NCI-H1417 treated with DMSO at 0.1 percent for 48 hours (cell line): ENCODE results near the gene ELMO1.
A peak's percentile ranks its signal among the peaks of the same experiment; 100 is the strongest.

Experiments used
- DNase-seq: peaks from one replicate; lab custom pipeline; 2025; lab: John Stamatoyannopoulos, UW

The ELMO1 gene

GRCh38 chr7:37119296-37119860 lies 329.3 kb downstream of the ELMO1 start:
- no peak for DNase-seq

- no peak for DNase-seq
These were observed 330.7 kb downstream of the ELMO1 start for GRCh38 chr7:37118004-37118403.

- no peak for DNase-seq
These were observed 331.4 kb downstream of the ELMO1 start for GRCh38 chr7:37117292-37117691.

GRCh38 chr7:37116093-37116701 lies 332.5 kb downstream of the ELMO1 start:
- no peak for DNase-seq

- DNase-seq = no peak
These were observed 334.9 kb downstream of the ELMO1 start for GRCh38 chr7:37113661-37114355.

GRCh38 chr7:37112876-37113275 lies 335.8 kb downstream of the ELMO1 start:
- no peak for DNase-seq

- no peak for DNase-seq
These were observed 336.4 kb downstream of the ELMO1 start for GRCh38 chr7:37112218-37112617.

GRCh38 chr7:37111459-37111858 lies 337.2 kb downstream of the ELMO1 start:
- no peak for DNase-seq

GRCh38 chr7:37110660-37111424 lies 337.8 kb downstream of the ELMO1 start:
- no peak for DNase-seq

- no peak for DNase-seq
These were observed 338.8 kb downstream of the ELMO1 start for GRCh38 chr7:37109843-37110242.

GRCh38 chr7:37109016-37109683 lies 339.5 kb downstream of the ELMO1 start:
- DNase-seq = no peak

- DNase-seq = no peak
These were observed 340.0 kb downstream of the ELMO1 start for GRCh38 chr7:37108615-37109014.

- DNase-seq = no peak
These were observed 341.5 kb downstream of the ELMO1 start for GRCh38 chr7:37107047-37107750.

GRCh38 chr7:37105762-37106161 lies 342.9 kb downstream of the ELMO1 start:
- no peak for DNase-seq

GRCh38 chr7:37104822-37105518 lies 343.7 kb downstream of the ELMO1 start:
- peak; percentile 92 for DNase-seq

- no peak for DNase-seq
These were observed 346.0 kb downstream of the ELMO1 start for GRCh38 chr7:37102518-37103137.

- no peak for DNase-seq
These were observed 347.8 kb downstream of the ELMO1 start for GRCh38 chr7:37100735-37101331.

- DNase-seq = no peak
These were observed 349.9 kb downstream of the ELMO1 start for GRCh38 chr7:37098762-37099161.

GRCh38 chr7:37097983-37098382 lies 350.7 kb downstream of the ELMO1 start:
- DNase-seq = no peak

- DNase-seq = no peak
These were observed 351.4 kb downstream of the ELMO1 start for GRCh38 chr7:37097276-37097675.
